Colonic mucosa (tissue), 4 donors: ENCODE data around the gene ALB. TPM values are rescaled to one million over a fixed set of nuclear protein-coding genes. Genes with fewer than 3 reads are reported as not detected.
A peak's percentile ranks its signal among the peaks of the same experiment; 100 is the strongest.

Source experiments
- DNase-seq: peaks from one replicate; pipeline ENCODE4 v3.0.0-alpha.2; 2020
- H3K27ac ChIP-seq: fragments of 200-600 bp; one replicate; pipeline ENCODE4 v1.8.0; 2021
- H3K27me3 ChIP-seq: fragments of 200-600 bp; one replicate; pipeline ENCODE4 v1.8.0; 2021
- H3K36me3 ChIP-seq: fragments of 200-600 bp; one replicate; pipeline ENCODE4 v1.8.0; 2021
- H3K4me1 ChIP-seq: fragments of 200-600 bp; one replicate; pipeline ENCODE4 v1.8.0; 2021; ENCODE audit warnings: mild to moderate bottlenecking
- H3K4me3 ChIP-seq: fragments of 200-600 bp; one replicate; pipeline ENCODE4 v1.8.0; 2021
- H3K9ac ChIP-seq, 2 donors: one replicate each; pipeline ENCODE4 v1.7.0; 2013; ENCODE audit warnings: control low read depth in 2 of 2, low read depth in 2 of 2, low read length in 2 of 2
- H3K9me3 ChIP-seq: fragments of 200-600 bp; one replicate; pipeline ENCODE4 v1.8.0; 2021
- intact Hi-C: fragments of 100-400 bp; cut with DNase I; formaldehyde crosslinking; loops from one replicate; pipeline ENCODE4 v1.14.1; 2022
- total RNA-seq, 2 donors: library from RNA; stranded (reverse); fragmentation: NEBNext Ultra II Directional in 1 of 2; extraction: Animal tissue kit (Norgen Biotek cat#: 25700) in 1 of 2; gene quantifications; one replicate each; pipeline ENCODE4 v1.2.1, GENCODE V29; 2021
- TF ChIP-seq, protein P1 (sequence below): fragments of 200-600 bp; IDR thresholded peaks from one replicate; pipeline ENCODE4 v1.8.0; 2022; ENCODE audit warnings: antibody characterized with exemption, mild to moderate bottlenecking
- donor health status: healthy.
- donor health status: DM: no; HTN: no; CAD: no.
- donor health status: DM: no; HTN: no; CAD: no.

ALB gene
- total RNA-seq, 2 donors from 2014 or later: 3.2 to 65.4 TPM

DNA sequence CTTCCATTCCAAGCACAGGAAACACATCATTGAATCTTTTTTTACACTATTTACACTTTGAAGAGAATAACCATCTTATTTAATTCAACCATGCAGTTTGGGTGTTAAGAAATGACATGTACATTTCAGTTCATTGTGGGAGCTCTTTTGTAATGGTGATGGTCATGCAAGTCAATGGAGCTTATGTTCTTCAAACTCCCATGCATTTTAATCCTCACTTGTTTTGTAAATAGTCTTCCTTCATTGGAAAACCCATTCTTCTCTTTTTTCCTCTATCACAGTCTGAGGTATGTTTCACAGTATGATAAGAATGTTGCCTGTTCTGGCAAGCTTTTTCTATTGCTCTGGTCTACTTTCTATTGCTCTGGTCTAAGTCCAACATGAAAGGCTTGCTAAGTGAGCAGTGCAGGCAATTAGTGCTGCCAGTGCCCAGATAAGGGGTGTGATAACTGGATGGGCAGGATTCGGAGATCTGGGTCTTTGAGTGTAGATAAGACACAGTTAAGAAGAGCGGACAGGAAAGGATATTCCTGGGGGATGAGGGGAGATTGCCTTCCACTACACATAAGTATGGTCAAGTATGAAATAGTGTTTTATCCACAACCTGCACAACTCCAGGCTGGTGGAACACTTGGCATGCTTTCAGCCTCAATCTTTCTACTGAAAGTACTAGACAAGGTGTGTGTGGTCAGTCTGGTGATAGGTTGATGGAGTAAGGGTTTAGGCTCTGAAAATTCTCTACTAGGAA is 49.0 kb downstream of the ALB start:
- Histone ChIP-seq H3K27ac (no peak overlapping the region), H3K9me3 (no peaks in the 10 kb centered on the region), H3K9ac (no peak overlapping the region), H3K27me3 (no peaks in the 10 kb centered on the region), H3K36me3 (no peaks in the 10 kb centered on the region), H3K4me3 (no peak overlapping the region), H3K4me1 (no peaks in the 10 kb centered on the region)
- TF ChIP-seq, protein P1, sequence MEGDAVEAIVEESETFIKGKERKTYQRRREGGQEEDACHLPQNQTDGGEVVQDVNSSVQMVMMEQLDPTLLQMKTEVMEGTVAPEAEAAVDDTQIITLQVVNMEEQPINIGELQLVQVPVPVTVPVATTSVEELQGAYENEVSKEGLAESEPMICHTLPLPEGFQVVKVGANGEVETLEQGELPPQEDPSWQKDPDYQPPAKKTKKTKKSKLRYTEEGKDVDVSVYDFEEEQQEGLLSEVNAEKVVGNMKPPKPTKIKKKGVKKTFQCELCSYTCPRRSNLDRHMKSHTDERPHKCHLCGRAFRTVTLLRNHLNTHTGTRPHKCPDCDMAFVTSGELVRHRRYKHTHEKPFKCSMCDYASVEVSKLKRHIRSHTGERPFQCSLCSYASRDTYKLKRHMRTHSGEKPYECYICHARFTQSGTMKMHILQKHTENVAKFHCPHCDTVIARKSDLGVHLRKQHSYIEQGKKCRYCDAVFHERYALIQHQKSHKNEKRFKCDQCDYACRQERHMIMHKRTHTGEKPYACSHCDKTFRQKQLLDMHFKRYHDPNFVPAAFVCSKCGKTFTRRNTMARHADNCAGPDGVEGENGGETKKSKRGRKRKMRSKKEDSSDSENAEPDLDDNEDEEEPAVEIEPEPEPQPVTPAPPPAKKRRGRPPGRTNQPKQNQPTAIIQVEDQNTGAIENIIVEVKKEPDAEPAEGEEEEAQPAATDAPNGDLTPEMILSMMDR: no peak
- peak; percentile 51 for DNase-seq
- intact Hi-C loops: no loop called here

DNA sequence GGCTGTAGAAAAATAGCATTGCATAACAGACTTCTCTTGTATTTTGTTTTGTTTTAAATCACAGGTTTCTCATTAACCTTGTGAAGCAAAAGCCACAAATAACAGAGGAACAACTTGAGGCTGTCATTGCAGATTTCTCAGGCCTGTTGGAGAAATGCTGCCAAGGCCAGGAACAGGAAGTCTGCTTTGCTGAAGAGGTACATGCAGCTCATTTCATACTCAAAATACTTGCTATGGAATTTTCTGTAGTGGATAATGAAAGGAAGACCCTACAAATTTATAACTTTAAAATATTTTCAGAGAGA is 49.6 kb downstream of the ALB start:
- Histone ChIP-seq H3K9ac (no peak overlapping the region), H3K4me1 (no peaks in the 10 kb centered on the region), H3K27me3 (no peaks in the 10 kb centered on the region), H3K4me3 (no peak overlapping the region), H3K36me3 (no peaks in the 10 kb centered on the region), H3K27ac (no peak overlapping the region), H3K9me3 (no peaks in the 10 kb centered on the region)
- intact Hi-C loops: no loop called here
- TF ChIP-seq, protein P1: no peak
- no peak for DNase-seq

DNA sequence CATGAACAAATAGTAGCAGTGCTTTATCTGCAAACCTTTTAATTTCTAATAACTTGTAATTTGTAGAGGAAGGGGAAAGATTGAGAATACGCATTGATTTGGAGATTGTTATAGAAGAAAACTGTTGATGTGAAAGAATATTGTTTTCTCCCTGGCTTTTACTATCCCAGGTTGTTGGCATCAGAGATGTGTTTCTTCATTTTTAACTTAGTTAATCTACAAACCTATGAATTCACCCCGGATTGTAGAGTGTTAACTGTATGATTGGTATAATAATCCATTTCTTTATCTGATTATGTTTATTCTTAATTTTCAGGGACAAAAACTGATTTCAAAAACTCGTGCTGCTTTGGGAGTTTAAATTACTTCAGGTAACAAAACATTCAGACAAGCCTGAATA is 50.8 kb downstream of the ALB start:
- no peak for DNase-seq
- intact Hi-C loops: no loop called here
- TF ChIP-seq, protein P1: no peak
- Histone ChIP-seq H3K4me1 (no peaks in the 10 kb centered on the region), H3K9ac (no peak overlapping the region), H3K27ac (no peak overlapping the region), H3K4me3 (no peak overlapping the region), H3K9me3 (no peaks in the 10 kb centered on the region), H3K36me3 (no peaks in the 10 kb centered on the region), H3K27me3 (no peaks in the 10 kb centered on the region)

DNA sequence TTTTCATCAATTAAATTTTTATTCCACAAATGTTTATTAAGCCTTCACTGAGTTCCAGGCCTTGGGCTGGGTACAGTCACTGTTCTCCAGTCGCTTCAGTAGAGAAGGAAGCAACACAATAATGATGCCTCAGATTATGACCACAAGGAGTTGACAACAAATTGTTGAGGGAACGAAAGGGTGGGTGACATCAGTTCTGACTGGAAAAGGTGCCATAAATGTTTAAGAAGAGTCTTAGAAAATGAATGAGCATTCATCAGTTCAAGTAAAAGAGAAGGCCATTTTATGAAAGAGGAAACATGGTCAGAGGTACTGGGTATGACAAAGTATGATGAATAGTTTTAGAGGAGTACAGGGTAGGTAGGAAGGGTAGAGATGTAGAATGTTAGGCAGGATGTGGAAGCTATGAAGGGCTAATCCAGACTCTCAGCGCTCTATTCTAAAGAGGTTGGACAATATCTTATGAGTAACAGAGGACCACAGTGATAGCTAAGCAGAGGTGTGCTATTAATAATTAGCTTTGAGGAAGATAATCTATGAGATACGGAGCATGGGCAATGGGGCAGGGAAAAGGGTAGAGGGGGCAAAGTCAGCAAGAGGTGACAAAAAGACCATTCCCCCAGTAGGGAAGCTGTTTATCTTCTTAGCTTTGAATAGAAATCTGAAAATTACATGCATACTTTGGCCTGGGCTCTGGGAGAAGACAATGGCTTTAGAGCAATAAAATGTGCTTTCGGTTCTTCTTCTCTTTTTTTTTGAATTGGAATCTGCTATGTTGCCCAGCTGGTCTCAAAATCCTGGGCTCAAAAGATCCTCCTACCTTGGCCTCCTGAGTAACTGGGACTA is 52.3 kb downstream of the ALB start:
- Histone ChIP-seq H3K36me3 (no peaks in the 10 kb centered on the region), H3K4me3 (no peak overlapping the region), H3K27me3 (no peaks in the 10 kb centered on the region), H3K9me3 (no peaks in the 10 kb centered on the region), H3K9ac (no peak overlapping the region), H3K4me1 (no peaks in the 10 kb centered on the region), H3K27ac (no peak overlapping the region)
- intact Hi-C loops: no loop called here
- TF ChIP-seq, protein P1: no peak
- no peak for DNase-seq

DNA sequence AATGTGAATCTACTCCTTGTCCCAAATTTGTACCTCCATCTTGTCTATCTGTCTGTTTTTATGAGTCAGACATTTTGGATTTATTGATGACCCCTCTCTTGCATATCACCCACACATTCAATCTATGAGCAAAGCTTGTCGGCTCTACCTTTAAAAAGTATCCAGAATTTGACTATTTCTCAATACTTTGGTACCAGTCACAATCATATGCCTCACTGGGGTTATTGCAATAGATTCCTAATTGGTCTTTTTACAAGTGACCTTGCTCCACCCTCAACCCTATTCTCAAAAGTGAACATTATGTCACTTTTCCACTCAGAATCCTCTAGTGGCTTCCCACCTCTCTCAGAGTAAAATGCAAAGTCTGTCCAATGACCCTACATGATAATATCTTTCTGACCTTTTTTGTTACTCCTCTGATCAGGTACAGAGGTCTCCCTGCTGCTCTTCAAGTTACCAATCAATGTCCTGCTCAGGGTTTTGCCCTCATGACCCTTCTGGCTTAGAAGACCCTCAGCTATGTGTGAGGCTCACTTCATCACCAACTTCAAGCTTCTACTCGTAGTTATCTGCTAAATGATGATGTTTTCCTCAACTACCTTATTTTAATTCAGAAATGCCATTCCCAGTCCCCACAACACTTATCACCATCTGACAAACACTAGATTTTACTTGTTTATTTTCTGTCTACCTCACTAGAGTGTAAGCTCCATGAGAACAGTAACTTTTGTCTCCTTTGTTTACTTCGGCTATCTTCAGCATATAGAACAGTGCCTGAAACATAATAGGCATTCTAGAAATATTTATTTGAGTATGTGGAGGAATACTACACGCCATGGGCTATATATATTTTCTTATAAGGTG is 54.3 kb downstream of the ALB start:
- Histone ChIP-seq H3K36me3 (no peaks in the 10 kb centered on the region), H3K9me3 (no peaks in the 10 kb centered on the region), H3K4me1 (no peaks in the 10 kb centered on the region), H3K9ac (no peak overlapping the region), H3K27me3 (no peaks in the 10 kb centered on the region), H3K4me3 (no peak overlapping the region), H3K27ac (no peak overlapping the region)
- TF ChIP-seq, protein P1: no peak
- no peak for DNase-seq
- intact Hi-C loops: no loop called here
